Measurements from ENCODE around the gene SLC7A6. TPM values are rescaled to one million over a fixed set of nuclear protein-coding genes. Genes with fewer than 3 reads are reported as not detected.
A peak's percentile ranks its signal among the peaks of the same experiment; 100 is the strongest.

Gene SLC7A6
- total RNA-seq, 2 donors from 2014 or later, result 69.0 to 97.7 TPM

GRCh38 chr16:68267612-68268405 is 3.5 kb downstream of the SLC7A6 start:
- peaks cover 19 to 25% of the 10 kb centered on the region in 2 donors for H3K36me3 Mint-ChIP-seq
- ATAC-seq, result no peak

GRCh38 chr16:68269793-68270192 is 5.5 kb downstream of the SLC7A6 start:
- Mint-ChIP-seq H3K27ac (peak overlapping the region; percentile 83 to 96), H3K9me3 (no peaks in the 10 kb centered on the region), H3K36me3 (peaks cover 32 to 35% of the 10 kb centered on the region in 2 donors)
- ATAC-seq, result peak in 1 of 2 donors; percentile 3
- no peak for DNase-seq (ENCODE audit: low spot score in 2 of 2)

More at GRCh38 chr16:68267612-68268405, 3.5 kb downstream of the SLC7A6 start:
- Mint-ChIP-seq H3K9me3 (no peaks in the 10 kb centered on the region), H3K27ac (peak overlapping the region; percentile 83 to 88)
- no peak for DNase-seq (ENCODE audit: low spot score in 2 of 2)

DNA sequence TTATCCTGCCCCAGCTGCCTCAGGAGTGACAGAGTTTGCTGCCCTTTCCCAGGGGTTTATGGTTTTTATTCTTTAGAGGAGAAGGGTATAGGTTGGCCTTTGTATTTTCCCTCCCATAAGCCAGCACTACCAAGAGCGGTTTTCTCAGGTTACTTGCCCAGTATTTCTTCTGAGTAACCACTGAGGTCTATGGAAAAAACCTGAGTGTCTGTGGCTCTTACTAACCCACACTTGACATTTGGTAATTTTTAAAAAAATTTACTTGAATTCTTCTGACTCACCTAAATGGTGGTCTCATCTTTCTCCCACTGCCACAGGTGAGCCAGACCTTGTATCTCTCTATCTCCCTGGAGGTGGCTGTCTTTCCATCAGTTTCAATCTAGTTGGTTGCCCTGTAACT is 6.0 kb downstream of the SLC7A6 start:
- Mint-ChIP-seq H3K27ac (peak overlapping the region; percentile 83 to 96), H3K9me3 (no peaks in the 10 kb centered on the region), H3K36me3 (peaks cover 26 to 33% of the 10 kb centered on the region in 2 donors)
- peak; percentile 60 to 67 for ATAC-seq
- no peak for DNase-seq (ENCODE audit: low spot score in 2 of 2)

- Mint-ChIP-seq H3K27ac (peak overlapping the region; percentile 83 to 92), H3K36me3 (peaks cover 24 to 32% of the 10 kb centered on the region in 2 donors), H3K9me3 (no peaks in the 10 kb centered on the region)
- DNase-seq (ENCODE audit: low spot score in 2 of 2), result no peak
- peak in 1 of 2 donors; percentile 20 for ATAC-seq
Observed at GRCh38 chr16:68272507-68273209, 8.3 kb downstream of the SLC7A6 start.

DNA sequence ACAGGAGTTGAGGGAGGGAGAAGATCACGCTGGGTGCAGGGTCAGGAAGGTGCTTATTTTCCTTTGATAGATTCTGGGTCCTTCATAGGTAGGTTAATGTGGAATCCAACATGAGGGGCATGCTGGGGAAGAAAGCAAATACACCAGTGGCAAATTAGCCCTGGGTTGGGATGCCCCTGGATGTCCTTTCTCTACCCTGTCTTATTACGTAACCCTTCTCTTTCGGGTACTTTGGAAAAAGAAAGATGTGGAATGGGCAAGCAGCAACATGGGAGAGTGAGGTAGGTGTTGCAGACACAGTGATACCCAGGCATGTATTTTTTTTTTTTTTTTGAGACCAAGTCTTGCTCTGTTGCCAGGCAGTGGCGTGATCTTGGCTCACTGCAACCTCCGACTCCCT is 9.1 kb downstream of the SLC7A6 start:
- no peaks in the 10 kb centered on the region for H3K9me3 Mint-ChIP-seq
- ATAC-seq (no peak), DNase-seq (ENCODE audit: low spot score in 2 of 2) (no peak)
- peaks cover 24 to 32% of the 10 kb centered on the region in 2 donors for H3K36me3 Mint-ChIP-seq
- H3K27ac Mint-ChIP-seq, result peak overlapping the region; percentile 83 to 92

DNA sequence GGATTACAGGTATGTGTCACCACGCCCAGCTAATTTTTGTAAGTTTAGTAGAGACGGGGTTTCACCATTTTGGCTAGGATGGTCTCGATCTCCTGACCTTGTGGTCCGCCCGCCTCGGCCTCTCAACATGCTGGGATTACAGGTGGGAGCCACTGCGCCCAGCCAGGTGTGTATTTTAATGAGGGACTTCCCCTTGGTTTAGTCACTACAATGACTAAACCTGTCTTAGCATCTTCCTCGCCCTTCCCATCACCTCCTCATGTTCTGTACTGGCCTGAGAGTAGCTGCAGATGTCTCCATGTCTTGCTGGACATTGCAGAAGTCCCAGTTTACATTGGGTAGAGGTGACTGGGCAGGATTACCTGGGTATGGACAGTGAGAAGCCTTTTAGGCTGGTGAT is 9.6 kb downstream of the SLC7A6 start:
- H3K27ac Mint-ChIP-seq, result peak overlapping the region; percentile 83 to 92

DNA sequence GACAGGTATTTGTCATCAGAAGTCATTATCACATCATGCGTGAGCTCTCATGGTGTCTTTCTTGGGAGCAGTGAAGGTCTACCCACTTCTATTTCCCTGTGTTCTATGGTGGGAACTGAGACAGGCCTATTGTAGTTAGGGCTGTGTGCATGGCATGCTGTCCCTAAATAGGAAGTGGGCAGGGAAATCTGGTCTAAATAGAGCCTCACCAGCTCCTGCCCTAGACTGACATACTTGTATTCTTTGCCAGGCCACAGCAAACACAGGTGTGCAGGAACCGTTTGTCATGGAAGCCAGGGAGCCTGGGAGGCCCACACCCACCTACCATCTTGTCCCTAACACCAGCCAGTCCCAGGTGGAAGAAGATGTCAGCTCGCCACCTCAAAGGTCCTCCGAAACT is 10.1 kb downstream of the SLC7A6 start:
- DNase-seq (ENCODE audit: low spot score in 2 of 2) (no peak), ATAC-seq (no peak)
- peak overlapping the region; percentile 83 to 92 for H3K27ac Mint-ChIP-seq
- H3K36me3 Mint-ChIP-seq, result peaks cover 26 to 34% of the 10 kb centered on the region in 2 donors
- H3K9me3 Mint-ChIP-seq, result no peaks in the 10 kb centered on the region

More for the DNA sequence above, 9.6 kb downstream of the SLC7A6 start:
- ATAC-seq (peak in 1 of 2 donors; percentile 19), DNase-seq (ENCODE audit: low spot score in 2 of 2) (no peak)
- H3K9me3 Mint-ChIP-seq, result no peaks in the 10 kb centered on the region
- peaks cover 24 to 32% of the 10 kb centered on the region in 2 donors for H3K36me3 Mint-ChIP-seq

DNA sequence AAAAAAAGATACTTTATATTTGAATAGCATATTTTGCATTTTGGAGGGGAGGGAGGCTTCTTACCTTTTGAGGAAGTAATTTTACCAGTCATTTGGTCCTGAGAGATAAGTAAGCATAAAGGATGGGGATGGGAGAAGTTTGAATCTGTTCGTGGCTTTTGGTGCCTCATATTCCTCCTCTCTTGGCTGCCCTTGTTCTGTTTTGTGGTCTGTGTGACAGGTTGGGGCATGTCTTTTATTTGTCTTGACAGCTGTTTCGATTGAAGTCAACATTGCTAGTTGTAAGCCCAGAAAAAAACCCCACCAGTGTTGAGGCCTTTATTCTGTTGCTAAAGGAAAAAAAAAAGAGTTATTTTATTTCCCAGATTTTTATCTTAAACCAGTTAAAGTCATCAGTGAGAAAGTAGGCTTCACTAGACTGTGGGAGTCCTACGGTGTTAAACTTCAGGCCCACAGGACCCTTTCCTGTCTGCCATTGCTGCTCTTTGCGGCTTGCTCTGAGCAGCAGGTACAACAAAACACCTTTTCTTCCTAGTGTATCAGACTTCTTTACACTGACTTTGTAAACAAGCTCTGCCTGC is 11.4 kb downstream of the SLC7A6 start:
- Mint-ChIP-seq H3K36me3 (peaks cover 33 to 43% of the 10 kb centered on the region in 2 donors), H3K9me3 (no peaks in the 10 kb centered on the region), H3K27ac (peak overlapping the region; percentile 82 to 83)
- peak; percentile 86 to 87 for ATAC-seq
- peak in 1 of 2 donors; percentile 44 for DNase-seq (ENCODE audit: low spot score in 2 of 2)

DNA sequence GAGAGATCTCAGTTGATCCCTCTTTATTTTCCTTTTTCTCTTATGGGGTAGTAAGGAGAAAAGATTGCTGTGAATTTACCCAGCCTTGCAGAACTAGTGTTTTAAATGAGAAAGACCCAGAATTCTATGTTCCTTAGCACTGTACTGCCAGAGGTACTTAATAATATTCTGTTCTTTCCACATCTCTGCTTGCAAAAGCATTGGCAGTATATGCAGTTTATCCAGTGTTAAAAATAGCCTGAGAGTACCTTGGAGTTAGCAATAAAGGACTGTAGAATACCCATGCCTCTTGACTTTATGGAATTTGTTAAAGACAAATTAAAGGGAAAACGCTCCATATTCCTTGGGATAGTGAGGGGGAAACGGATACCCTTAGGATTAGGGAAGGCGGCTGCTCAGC is 11.9 kb downstream of the SLC7A6 start:
- no peak for ATAC-seq
- Mint-ChIP-seq H3K36me3 (peaks cover 30 to 41% of the 10 kb centered on the region in 2 donors), H3K9me3 (no peaks in the 10 kb centered on the region), H3K27ac (peak overlapping the region; percentile 47 to 83)
- DNase-seq (ENCODE audit: low spot score in 2 of 2), result no peak

DNA sequence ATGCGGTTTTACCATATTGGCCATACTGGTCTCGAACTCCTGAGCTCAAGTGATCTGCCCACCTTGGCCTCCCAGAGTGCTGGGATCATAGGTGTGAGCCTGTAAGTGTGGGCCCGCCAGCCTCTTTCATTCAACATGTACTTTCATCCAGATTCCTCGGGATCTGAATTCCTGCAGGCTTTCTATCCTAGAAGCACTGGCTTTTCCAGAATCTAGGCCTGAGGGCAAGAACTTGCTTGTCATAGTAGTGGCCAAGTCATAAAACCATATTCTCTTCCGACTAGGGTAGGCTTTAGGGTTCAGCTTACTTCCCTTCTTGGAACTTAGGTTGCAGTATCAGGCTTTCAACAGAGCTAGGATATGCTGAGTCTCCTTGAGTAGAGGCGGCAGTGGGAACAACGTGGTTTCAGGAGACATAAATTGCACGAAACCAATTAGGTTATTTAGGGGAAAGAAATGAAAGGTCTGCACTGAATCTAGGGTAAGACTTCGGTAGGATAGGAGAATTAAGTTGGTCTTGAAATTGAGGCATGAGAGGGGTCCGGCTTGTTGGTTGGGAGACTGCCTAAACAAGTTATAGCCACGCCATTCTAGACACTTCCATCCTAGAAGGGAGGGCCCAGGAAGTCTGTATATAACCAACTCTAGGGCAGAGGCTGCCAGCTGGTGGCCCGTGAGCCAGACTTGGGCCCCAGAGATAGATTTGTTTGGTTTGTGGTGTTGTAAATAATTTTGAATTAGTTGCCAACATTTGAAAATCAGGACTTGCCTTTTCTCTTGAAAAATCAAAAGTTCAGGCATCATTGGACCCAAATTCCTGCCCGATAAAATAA is 15.6 kb downstream of the SLC7A6 start:
- ATAC-seq, result no peak
- Mint-ChIP-seq H3K36me3 (peaks cover 26 to 27% of the 10 kb centered on the region in 2 donors), H3K9me3 (no peaks in the 10 kb centered on the region), H3K27ac (peak overlapping the region; percentile 31 to 64)
- DNase-seq (ENCODE audit: low spot score in 2 of 2), result no peak

DNA sequence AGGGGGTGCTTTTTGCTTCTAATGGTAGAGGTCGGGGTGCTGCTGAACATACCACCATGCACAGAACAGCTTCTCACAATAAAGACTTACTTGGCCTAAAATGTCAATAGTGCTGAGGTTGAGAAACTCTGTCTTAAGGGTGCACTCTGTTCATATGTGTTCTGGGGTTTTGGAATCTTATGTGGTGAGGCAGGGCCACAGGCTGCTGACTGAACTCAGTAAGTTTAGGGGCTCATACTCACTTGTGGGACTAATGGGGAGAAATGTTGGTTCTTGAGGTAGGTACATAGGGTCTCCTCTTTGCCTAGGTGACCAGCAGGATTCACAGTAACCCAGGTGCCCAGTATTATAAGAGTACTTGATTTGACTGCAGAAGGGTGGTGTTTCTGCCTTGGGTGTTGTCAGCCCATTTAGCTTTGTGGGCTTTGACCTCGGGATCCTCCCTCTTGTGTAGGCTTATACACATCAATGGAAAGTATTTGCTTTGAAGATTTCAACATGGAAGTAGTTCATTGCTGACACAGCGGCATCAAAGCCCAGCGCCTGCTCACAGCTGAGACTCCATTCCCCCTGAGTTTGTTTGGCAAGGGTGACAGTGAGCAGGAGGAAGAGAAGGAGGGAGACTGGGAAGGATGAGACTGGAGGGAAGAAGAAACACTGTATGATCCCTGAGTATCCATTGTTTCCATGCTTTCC is 17.2 kb downstream of the SLC7A6 start:
- DNase-seq (ENCODE audit: low spot score in 2 of 2), result no peak

DNA sequence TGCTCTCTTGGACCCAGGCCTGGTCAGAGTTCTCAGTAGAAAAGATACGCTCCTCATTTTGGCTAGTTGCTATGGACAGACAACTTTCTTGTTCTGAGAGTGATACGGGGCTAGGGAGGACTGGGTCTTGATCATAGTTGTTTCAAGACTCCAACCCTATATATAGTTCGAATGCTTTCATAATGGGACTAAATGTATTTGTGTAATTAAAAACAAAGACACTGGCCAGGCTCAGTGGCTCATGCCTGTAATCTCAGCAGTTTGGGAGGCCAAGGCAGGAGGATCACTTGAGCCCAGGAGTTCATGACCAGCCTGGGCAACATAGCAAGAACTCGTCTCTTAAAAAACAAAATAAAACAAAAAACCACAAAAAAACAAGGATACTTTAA is 17.7 kb downstream of the SLC7A6 start:
- H3K9me3 Mint-ChIP-seq, result no peaks in the 10 kb centered on the region
- H3K36me3 Mint-ChIP-seq, result peaks cover 31 to 35% of the 10 kb centered on the region in 2 donors
- no peak for ATAC-seq
- DNase-seq (ENCODE audit: low spot score in 2 of 2), result no peak
- H3K27ac Mint-ChIP-seq, result peak overlapping the region; percentile 78 to 86

More for the DNA sequence above, 17.2 kb downstream of the SLC7A6 start:
- no peaks in the 10 kb centered on the region for H3K9me3 Mint-ChIP-seq
- peak overlapping the region; percentile 78 to 86 for H3K27ac Mint-ChIP-seq
- ATAC-seq, result peak; percentile 39 to 55
- H3K36me3 Mint-ChIP-seq, result peaks cover 27 to 31% of the 10 kb centered on the region in 2 donors

DNA sequence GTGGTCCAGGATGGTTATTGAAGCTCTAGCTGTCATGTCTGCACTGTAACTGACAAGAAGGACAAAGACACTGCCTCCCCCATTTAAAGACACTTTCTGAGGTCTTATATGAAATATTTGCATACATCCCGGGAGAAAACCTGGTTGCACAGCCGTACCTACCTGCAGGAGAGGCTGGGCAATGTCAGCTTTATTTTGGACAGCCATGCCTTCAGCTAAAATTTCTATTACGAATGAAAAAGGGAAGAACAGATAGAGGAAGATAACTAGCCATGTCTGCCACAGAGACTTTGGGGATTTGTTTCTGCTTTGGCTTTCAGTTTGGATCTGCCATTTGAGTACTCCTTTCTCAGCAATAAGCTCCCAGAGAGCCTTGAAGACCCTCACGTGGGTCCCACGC is 19.0 kb downstream of the SLC7A6 start:
- peak overlapping the region; percentile 79 to 86 for H3K27ac Mint-ChIP-seq
- H3K9me3 Mint-ChIP-seq, result no peaks in the 10 kb centered on the region
- peaks cover 38 to 47% of the 10 kb centered on the region in 2 donors for H3K36me3 Mint-ChIP-seq
- DNase-seq (ENCODE audit: low spot score in 2 of 2), result no peak
- no peak for ATAC-seq

GRCh38 chr16:68283801-68284598 is 19.7 kb downstream of the SLC7A6 start:
- DNase-seq (ENCODE audit: low spot score in 2 of 2), result no peak
- H3K36me3 Mint-ChIP-seq, result peaks cover 38 to 47% of the 10 kb centered on the region in 2 donors
- no peaks in the 10 kb centered on the region for H3K9me3 Mint-ChIP-seq
- peak in 1 of 2 donors; percentile 37 for ATAC-seq
- H3K27ac Mint-ChIP-seq, result peak overlapping the region; percentile 79 to 86

DNA sequence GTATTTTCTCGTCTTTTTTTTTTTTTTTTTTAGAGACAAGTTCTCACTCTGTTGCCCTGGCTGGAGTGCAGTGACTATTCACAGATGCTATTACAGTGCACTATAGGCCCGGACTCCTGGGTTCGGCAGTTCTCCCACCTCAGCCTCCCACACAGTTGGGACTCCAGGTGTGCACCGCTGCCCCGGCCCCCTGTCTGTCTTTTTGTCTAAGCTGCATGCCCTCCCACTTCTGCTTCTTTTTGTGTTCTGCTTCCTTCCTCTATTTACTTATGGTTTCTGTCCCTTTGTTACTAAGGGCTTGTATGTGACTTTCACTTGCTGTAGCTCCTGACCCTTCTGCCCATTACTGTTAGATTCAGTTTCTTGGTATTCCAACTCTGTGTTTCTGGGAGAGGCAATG is 20.5 kb downstream of the SLC7A6 start:
- H3K36me3 Mint-ChIP-seq, result peaks cover 32 to 40% of the 10 kb centered on the region in 2 donors
- ATAC-seq, result peak in 1 of 2 donors; percentile 10
- DNase-seq (ENCODE audit: low spot score in 2 of 2), result no peak
- peak overlapping the region; percentile 86 to 94 for H3K27ac Mint-ChIP-seq
- H3K9me3 Mint-ChIP-seq, result no peaks in the 10 kb centered on the region
